ENCODE measurements around the gene GLDC.

DNA sequence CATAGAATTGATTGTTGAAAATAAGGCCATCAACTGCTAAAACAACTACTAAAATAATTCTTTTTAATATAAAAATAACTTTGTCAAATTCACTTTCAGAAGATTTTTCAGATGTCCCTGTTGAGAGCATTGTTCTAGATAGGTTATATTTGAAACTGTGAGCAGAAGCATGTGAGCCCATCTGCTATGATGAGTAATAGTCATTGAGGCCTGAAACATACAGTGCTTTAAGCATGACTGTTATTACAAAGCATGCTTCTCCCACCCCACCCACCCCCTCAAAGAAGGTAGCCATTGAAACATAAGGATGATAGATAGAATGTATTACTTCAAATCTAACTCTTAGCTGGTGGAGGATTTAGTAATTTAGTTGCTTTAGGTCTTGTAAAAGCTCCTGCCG lies 146.5 kb downstream of the GLDC start:
- TF ChIP-seq, protein P1, sequence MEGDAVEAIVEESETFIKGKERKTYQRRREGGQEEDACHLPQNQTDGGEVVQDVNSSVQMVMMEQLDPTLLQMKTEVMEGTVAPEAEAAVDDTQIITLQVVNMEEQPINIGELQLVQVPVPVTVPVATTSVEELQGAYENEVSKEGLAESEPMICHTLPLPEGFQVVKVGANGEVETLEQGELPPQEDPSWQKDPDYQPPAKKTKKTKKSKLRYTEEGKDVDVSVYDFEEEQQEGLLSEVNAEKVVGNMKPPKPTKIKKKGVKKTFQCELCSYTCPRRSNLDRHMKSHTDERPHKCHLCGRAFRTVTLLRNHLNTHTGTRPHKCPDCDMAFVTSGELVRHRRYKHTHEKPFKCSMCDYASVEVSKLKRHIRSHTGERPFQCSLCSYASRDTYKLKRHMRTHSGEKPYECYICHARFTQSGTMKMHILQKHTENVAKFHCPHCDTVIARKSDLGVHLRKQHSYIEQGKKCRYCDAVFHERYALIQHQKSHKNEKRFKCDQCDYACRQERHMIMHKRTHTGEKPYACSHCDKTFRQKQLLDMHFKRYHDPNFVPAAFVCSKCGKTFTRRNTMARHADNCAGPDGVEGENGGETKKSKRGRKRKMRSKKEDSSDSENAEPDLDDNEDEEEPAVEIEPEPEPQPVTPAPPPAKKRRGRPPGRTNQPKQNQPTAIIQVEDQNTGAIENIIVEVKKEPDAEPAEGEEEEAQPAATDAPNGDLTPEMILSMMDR (IDR thresholded peaks at IDR 0.05; ENCODE audit: low read depth, low read length), result no peak
- no peak for TF ChIP-seq EZH2phosphoT487 (IDR thresholded peaks at IDR 0.05; ENCODE audit: low read depth)

Data from OCI-LY3 (cell line).